Astrocyte of the spinal cord (primary cell): ENCODE data around the gene CACNA1C.

Source experiments
- DNase-seq: peaks from one replicate; pipeline ENCODE4 v3.0.0; 2011; ENCODE audit warnings: low read depth, low spot score
- H3K4me3 ChIP-seq: 2 replicates; pipeline ENCODE4 v1.5.1; 2011; ENCODE audit warnings: low read depth, mild to moderate bottlenecking, low read length, moderate library complexity
- CTCF ChIP-seq: IDR thresholded peaks from 2 replicates; pipeline ENCODE4 v1.5.1; 2012; ENCODE audit warnings: low read depth, mild to moderate bottlenecking, low read length, inconsistent platforms
- in situ Hi-C: cut with HindIII; loops from 2 replicates; pipeline ENCODE4 v1.10.0; 2017; ENCODE audit warnings: low sequenced_read_pairs

Gene CACNA1C

DNA sequence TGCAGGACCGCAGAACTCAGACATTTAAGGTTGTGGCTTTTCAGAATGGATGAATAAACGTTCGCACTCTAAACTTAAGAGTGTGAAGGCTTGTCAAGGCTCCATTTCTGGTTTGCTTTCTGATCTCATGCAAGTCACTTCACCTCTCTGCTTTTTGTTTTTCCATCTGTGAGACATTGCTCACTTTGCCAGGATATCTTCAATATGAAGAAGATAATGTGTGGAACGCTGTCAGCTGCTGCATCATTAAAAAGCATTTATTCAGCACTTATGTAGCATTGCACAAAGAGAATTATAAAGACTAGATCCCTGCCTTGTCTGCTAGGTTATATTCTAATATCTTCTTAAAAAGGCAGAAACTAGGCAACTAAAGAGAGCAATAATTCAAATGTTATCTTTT, 172.2 kb downstream of the CACNA1C start:
- DNase-seq: no peak
- in situ Hi-C loops: no loop called here
- no peak overlapping the region for H3K4me3 ChIP-seq
- no peak for TF ChIP-seq CTCF

GRCh38 chr12:2225696-2226095, 172.9 kb downstream of the CACNA1C start:
- in situ Hi-C loops: no loop called here
- no peak for TF ChIP-seq CTCF
- DNase-seq: peak; percentile 22
- H3K4me3 ChIP-seq: no peak overlapping the region

DNA sequence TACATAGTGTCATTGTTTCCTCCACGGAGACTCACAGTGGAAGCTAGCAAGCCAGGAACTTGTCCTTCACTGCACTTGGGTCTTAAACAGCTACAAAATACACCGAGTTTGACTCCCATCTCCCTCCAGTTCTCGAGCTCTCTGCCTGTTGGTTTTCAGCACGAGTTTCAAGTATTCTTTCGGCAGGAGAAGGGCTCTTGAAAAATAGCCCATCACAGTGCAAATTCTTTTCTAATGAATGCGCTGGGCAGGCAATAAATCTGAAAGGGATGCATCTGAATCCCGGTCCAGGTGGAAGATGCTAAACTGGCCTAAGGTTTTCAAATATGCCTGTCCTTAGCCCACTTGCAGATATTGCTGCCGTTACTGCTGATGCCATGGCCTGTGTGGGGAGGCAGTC, 173.9 kb downstream of the CACNA1C start:
- TF ChIP-seq CTCF: no peak
- no peak for DNase-seq
- in situ Hi-C loops: no loop called here
- H3K4me3 ChIP-seq: no peak overlapping the region

- in situ Hi-C loops: no loop called here
- no peak overlapping the region for H3K4me3 ChIP-seq
- TF ChIP-seq CTCF: no peak
- no peak for DNase-seq
Measured at GRCh38 chr12:2227360-2227759, 174.6 kb downstream of the CACNA1C start.

DNA sequence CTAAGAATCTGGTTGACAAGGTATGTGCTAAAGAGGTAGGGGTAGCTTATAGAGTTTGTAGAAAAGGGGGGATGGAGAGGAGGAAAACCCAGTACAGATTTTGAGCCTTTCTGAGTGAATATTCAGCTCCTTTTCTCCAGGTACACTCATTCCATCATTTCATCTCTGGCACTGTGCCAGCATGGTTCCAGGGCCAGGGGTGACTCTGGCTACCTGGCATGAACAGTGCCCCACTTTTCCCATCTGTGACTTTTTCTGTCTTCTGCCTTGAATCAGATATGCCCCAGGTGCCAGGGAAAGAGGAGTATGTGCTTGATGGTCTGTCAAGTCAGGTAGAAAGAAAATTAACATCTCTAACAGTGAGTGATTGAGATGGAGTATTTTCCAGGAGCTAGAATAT, 175.7 kb downstream of the CACNA1C start:
- in situ Hi-C loops: no loop called here
- TF ChIP-seq CTCF: no peak
- no peak for DNase-seq

DNA sequence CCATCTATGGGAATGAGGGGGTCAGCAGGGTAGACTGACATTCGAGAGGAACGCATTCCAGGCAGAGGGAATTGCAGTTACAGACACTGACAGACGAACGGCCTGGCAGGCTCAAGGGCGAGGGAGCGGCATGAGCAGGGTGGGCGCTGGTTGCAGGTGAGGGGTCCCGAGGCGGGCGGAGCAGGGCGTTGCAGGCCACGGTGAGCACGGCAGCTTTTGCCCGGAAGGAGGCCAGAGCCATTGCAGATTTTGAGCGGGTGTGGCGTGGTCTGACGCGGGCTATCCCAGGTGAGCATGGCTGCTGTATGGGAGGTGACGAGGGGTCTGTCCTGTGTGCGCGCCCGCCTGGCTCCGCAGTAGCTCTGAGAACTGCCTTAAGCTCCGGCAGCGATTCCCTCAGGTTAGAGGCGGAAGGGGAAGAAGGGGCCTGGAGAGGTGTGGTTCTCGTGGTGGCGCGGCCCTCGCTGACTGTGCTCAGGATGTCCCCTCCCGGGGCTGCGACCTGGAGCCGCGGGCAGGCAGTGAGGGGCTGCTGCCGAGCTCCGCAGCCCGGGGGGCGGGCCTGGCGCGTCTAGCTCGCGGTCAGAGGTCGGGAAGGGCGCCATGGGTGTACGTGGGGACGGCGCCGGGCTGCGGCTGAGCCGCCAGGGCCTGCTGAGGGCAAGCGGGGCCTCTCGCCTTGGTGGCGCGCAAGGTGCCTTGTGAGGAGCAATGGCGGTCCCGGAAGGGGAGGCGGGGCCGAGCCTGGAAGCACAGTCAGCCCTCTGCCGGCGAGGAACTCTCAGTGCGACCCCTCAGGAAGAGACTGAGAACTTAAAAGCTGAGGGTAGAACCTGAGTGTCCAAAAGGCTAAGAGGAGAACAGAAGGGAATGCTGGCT, 177.1 kb downstream of the CACNA1C start:
- no peak for DNase-seq
- in situ Hi-C loops: no loop called here
- TF ChIP-seq CTCF: no peak
- H3K4me3 ChIP-seq: no peak overlapping the region

More for the DNA sequence above, 175.7 kb downstream of the CACNA1C start:
- H3K4me3 ChIP-seq: no peak overlapping the region
